ENCODE results near the gene TTC7B. TPM values are rescaled to one million over a fixed set of nuclear protein-coding genes. Genes with fewer than 3 reads are reported as not detected.

TTC7B gene
- total and polyA plus RNA-seq, 2 of the 13 experiments (the other 11 are each of a cell fraction or from before 2014, with no cell fraction given), result 1.3 to 3.2 TPM

- TF ChIP-seq MAX (IDR thresholded peaks at IDR 0.05) (peak; percentile 82), ZNF253 (CRISPR knock-in tag; IDR thresholded peaks at IDR 0.05; ENCODE audit: borderline replicate concordance) (no peak), PHF21A (CRISPR knock-in tag; IDR thresholded peaks at IDR 0.05) (peak; percentile 59; the same call in 1 of the 2 replicates), ZNF230 (CRISPR knock-in tag; IDR thresholded peaks at IDR 0.05) (no peak), HCFC1 (IDR thresholded peaks at IDR 0.05; ENCODE audit: low read depth, low read length) (no peak), SIN3A (IDR thresholded peaks at IDR 0.05; ENCODE audit: borderline replicate concordance, low read depth, low read length) (no peak), DNMT3B (CRISPR knock-in tag; conservative IDR thresholded peaks at IDR 0.05) (0 out of 2 replicates have a peak, but pooled peaks have one; percentile 25), ZMAT3 (CRISPR knock-in tag; conservative IDR thresholded peaks at IDR 0.05) (peak; percentile 25; the same call in 1 of the 2 replicates), SNAPC2 (CRISPR knock-in tag; IDR thresholded peaks at IDR 0.05) (0 out of 2 replicates have a peak, but pooled peaks have one; percentile 73), PHF20 (CRISPR knock-in tag; IDR thresholded peaks at IDR 0.05) (peak; percentile 33; the same call in 1 of the 2 replicates), SRY (CRISPR knock-in tag; IDR thresholded peaks at IDR 0.05) (0 out of 2 replicates have a peak, but pooled peaks have one; percentile 33), JDP2 (CRISPR knock-in tag; IDR thresholded peaks at IDR 0.05; ENCODE audit: borderline replicate concordance) (no peak), KLF6 (CRISPR knock-in tag; IDR thresholded peaks at IDR 0.05) (no peak), NR0B2 (CRISPR knock-in tag; IDR thresholded peaks at IDR 0.05) (0 out of 2 replicates have a peak, but pooled peaks have one; percentile 49)
- TF ChIP-seq, protein P1, sequence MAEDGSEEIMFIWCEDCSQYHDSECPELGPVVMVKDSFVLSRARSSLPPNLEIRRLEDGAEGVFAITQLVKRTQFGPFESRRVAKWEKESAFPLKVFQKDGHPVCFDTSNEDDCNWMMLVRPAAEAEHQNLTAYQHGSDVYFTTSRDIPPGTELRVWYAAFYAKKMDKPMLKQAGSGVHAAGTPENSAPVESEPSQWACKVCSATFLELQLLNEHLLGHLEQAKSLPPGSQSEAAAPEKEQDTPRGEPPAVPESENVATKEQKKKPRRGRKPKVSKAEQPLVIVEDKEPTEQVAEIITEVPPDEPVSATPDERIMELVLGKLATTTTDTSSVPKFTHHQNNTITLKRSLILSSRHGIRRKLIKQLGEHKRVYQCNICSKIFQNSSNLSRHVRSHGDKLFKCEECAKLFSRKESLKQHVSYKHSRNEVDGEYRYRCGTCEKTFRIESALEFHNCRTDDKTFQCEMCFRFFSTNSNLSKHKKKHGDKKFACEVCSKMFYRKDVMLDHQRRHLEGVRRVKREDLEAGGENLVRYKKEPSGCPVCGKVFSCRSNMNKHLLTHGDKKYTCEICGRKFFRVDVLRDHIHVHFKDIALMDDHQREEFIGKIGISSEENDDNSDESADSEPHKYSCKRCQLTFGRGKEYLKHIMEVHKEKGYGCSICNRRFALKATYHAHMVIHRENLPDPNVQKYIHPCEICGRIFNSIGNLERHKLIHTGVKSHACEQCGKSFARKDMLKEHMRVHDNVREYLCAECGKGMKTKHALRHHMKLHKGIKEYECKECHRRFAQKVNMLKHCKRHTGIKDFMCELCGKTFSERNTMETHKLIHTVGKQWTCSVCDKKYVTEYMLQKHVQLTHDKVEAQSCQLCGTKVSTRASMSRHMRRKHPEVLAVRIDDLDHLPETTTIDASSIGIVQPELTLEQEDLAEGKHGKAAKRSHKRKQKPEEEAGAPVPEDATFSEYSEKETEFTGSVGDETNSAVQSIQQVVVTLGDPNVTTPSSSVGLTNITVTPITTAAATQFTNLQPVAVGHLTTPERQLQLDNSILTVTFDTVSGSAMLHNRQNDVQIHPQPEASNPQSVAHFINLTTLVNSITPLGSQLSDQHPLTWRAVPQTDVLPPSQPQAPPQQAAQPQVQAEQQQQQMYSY (CRISPR knock-in tag; IDR thresholded peaks at IDR 0.05), result 0 out of 2 replicates have a peak, but pooled peaks have one; percentile 30
- TF ChIP-seq, protein P2, sequence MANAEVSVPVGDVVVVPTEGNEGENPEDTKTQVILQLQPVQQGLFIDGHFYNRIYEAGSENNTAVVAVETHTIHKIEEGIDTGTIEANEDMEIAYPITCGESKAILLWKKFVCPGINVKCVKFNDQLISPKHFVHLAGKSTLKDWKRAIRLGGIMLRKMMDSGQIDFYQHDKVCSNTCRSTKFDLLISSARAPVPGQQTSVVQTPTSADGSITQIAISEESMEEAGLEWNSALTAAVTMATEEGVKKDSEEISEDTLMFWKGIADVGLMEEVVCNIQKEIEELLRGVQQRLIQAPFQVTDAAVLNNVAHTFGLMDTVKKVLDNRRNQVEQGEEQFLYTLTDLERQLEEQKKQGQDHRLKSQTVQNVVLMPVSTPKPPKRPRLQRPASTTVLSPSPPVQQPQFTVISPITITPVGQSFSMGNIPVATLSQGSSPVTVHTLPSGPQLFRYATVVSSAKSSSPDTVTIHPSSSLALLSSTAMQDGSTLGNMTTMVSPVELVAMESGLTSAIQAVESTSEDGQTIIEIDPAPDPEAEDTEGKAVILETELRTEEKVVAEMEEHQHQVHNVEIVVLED (CRISPR knock-in tag; IDR thresholded peaks at IDR 0.05; ENCODE audit: borderline replicate concordance), result peak; percentile 38; the same call in 1 of the 2 replicates
- TF ChIP-seq, protein P3, sequence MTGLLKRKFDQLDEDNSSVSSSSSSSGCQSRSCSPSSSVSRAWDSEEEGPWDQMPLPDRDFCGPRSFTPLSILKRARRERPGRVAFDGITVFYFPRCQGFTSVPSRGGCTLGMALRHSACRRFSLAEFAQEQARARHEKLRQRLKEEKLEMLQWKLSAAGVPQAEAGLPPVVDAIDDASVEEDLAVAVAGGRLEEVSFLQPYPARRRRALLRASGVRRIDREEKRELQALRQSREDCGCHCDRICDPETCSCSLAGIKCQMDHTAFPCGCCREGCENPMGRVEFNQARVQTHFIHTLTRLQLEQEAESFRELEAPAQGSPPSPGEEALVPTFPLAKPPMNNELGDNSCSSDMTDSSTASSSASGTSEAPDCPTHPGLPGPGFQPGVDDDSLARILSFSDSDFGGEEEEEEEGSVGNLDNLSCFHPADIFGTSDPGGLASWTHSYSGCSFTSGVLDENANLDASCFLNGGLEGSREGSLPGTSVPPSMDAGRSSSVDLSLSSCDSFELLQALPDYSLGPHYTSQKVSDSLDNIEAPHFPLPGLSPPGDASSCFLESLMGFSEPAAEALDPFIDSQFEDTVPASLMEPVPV (CRISPR knock-in tag; IDR thresholded peaks at IDR 0.05), result peak; percentile 65; the same call in 1 of the 2 replicates
- TF ChIP-seq, protein P4, sequence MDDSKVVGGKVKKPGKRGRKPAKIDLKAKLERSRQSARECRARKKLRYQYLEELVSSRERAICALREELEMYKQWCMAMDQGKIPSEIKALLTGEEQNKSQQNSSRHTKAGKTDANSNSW (CRISPR knock-in tag; IDR thresholded peaks at IDR 0.05; ENCODE audit: borderline replicate concordance), result no peak
- TF ChIP-seq, protein P5, sequence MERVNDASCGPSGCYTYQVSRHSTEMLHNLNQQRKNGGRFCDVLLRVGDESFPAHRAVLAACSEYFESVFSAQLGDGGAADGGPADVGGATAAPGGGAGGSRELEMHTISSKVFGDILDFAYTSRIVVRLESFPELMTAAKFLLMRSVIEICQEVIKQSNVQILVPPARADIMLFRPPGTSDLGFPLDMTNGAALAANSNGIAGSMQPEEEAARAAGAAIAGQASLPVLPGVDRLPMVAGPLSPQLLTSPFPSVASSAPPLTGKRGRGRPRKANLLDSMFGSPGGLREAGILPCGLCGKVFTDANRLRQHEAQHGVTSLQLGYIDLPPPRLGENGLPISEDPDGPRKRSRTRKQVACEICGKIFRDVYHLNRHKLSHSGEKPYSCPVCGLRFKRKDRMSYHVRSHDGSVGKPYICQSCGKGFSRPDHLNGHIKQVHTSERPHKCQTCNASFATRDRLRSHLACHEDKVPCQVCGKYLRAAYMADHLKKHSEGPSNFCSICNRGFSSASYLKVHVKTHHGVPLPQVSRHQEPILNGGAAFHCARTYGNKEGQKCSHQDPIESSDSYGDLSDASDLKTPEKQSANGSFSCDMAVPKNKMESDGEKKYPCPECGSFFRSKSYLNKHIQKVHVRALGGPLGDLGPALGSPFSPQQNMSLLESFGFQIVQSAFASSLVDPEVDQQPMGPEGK (CRISPR knock-in tag; IDR thresholded peaks at IDR 0.05), result peak; percentile 43
Observed at GRCh38 chr14:90827919-90828610, 11.8 kb upstream of the TTC7B start (continued).
